Left lung (tissue), 10 donors: Measurements from ENCODE around the gene OPN4. TPM values are rescaled to one million over a fixed set of nuclear protein-coding genes. Genes with fewer than 3 reads are reported as not detected.

Experiments used
- ATAC-seq: fragments of 200-7000 bp; cut with Tn5 transposase; one replicate; pipeline ENCODE4 v1.9.1; 2020; ENCODE audit warnings: moderate library complexity
- DNase-seq, 4 donors: peaks; one replicate each; pipeline ENCODE4 v3.0.0-alpha.2; 2013 to 2020
- H3K27ac ChIP-seq, 2 donors: fragments of 200-600 bp; sonication (generic) in 1 of 2; one replicate each; pipeline versions ENCODE4 v1.5.0 to v1.8.0; 2020 to 2021
- H3K27me3 ChIP-seq, 2 donors: fragments of 200-600 bp; sonication (generic) in 1 of 2; one replicate each; pipeline versions ENCODE4 v1.5.0 to v1.8.0; 2020 to 2021
- H3K36me3 ChIP-seq, 2 donors: fragments of 200-600 bp; sonication (generic) in 1 of 2; one replicate each; pipeline versions ENCODE4 v1.5.0 to v1.8.0; 2020 to 2021
- H3K4me1 ChIP-seq, 2 donors: fragments of 200-600 bp; one replicate each; pipeline ENCODE4 v1.8.0; 2021
- H3K4me3 ChIP-seq, 2 donors: fragments of 200-600 bp; sonication (generic) in 1 of 2; one replicate each; pipeline versions ENCODE4 v1.5.0 to v1.8.0; 2020 to 2021; ENCODE audit warnings: mild to moderate bottlenecking in 1 of 2
- H3K9me3 ChIP-seq, 2 donors: fragments of 200-600 bp; sonication (generic) in 1 of 2; one replicate each; pipeline versions ENCODE4 v1.5.0 to v1.8.0; 2020 to 2021
- intact Hi-C, 2 donors: fragments of 100-400 bp; cut with DNase I; formaldehyde crosslinking; loops; one replicate each; pipeline versions ENCODE4 v1.11.2 to v1.14.2; 2022
- polyA plus RNA-seq, 6 donors: library from polyadenylated mRNA; unstranded; fragments of 120-200 nt; gene quantifications; one replicate each; pipeline ENCODE4 v1.2.1, GENCODE V29; 2013; ENCODE audit not compliant: insufficient read length in 6 of 6
- total RNA-seq, 2 donors: library from RNA; stranded (reverse); fragmentation: NEBNext Ultra II Directional; extraction: Animal tissue kit (Norgen Biotek cat#: 25700); gene quantifications; one replicate each; pipeline ENCODE4 v1.2.1, GENCODE V29; 2021
- TF ChIP-seq, protein P1 (sequence below), 2 donors: fragments of 200-600 bp; sonication (generic) in 1 of 2; IDR thresholded peaks; one replicate each; pipeline versions ENCODE4 v1.5.0 to v1.8.0; 2021; ENCODE audit warnings: antibody characterized with exemption in 2 of 2
- donor health status: DM: no; HTN: yes; CAD: no.
- donor health status: DM: no; HTN: no; CAD: no.

OPN4 gene
- total and polyA plus RNA-seq, 8 donors, result not detected

DNA sequence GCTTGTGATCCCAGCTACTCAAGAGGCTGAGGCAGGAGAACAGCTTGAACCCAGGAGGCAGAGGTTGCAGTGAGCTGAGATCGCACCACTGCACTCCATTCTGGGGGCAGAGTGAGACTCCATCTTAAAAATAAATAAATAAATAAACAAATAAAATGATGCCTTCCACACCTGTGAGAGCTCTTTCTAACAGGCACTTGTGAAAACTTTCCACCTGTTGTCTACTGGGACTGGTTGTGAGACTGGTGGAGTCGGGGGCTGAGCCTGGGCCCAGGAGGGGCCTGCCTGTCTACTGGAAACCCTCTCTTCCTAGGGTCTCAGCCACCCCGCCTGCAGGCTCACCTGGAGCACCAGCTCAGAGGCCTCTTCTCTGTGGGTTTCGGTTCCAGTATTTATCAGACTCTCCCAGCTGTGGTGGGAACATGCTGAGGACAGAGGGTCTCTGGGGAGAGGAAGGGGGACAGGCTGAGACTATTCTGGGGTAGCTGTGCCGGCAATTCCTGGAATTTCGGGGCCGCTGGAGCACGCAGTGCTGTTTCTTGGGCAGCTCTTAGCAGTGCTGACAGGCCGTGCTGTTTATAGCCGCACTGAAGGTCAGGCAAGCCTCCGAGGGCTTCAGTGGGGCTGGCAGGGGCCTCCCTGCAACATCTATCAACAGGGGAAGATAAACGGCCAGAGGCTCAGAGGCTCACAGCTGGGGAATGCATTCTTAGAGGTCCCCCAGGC lies 17.8 kb downstream of the OPN4 start:
- Histone ChIP-seq H3K36me3 (no peaks in the 10 kb centered on the region), H3K27ac (no peak overlapping the region), H3K4me3 (no peak overlapping the region), H3K9me3 (no peaks in the 10 kb centered on the region), H3K4me1 (no peaks in the 10 kb centered on the region), H3K27me3 (peaks cover 0 to 39% of the 10 kb centered on the region in 2 donors)
- intact Hi-C loops, result no loop called here
- ATAC-seq (no peak), DNase-seq (no peak)
- TF ChIP-seq, protein P1, sequence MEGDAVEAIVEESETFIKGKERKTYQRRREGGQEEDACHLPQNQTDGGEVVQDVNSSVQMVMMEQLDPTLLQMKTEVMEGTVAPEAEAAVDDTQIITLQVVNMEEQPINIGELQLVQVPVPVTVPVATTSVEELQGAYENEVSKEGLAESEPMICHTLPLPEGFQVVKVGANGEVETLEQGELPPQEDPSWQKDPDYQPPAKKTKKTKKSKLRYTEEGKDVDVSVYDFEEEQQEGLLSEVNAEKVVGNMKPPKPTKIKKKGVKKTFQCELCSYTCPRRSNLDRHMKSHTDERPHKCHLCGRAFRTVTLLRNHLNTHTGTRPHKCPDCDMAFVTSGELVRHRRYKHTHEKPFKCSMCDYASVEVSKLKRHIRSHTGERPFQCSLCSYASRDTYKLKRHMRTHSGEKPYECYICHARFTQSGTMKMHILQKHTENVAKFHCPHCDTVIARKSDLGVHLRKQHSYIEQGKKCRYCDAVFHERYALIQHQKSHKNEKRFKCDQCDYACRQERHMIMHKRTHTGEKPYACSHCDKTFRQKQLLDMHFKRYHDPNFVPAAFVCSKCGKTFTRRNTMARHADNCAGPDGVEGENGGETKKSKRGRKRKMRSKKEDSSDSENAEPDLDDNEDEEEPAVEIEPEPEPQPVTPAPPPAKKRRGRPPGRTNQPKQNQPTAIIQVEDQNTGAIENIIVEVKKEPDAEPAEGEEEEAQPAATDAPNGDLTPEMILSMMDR (IDR thresholded peaks at IDR 0.05), result no peak

DNA sequence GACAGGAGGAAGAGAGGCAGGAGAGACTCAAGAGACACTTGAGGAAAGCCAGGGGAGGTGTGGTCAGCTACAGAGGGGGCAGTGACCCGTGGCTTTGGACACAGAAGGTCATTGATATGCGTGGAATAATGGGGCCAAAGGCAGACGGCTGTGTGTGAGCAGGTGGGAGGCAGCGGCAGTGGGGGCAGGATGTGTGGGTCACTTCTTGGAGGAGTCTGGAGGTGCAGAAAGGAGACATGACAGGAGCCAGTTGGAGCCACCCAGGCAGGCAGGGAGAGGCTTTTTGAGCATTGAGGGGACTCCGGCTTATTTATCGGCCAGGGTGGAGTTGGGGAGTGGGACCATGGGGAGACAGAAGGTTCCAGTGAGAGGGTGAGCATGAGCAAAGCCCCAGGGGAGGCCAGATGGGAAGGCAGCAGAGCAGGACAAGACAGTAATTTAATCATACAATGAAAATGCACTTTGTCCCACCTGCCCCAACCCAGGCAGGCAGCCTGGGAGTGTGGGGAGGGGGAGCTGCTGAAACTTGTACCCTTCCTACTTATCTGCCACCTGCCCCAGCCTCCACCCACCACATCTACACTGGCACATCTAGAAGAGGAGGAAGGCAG lies 19.0 kb downstream of the OPN4 start:
- ATAC-seq (no peak), DNase-seq (no peak)
- peaks cover 0 to 32% of the 10 kb centered on the region in 2 donors for H3K27me3 ChIP-seq
- intact Hi-C loops, result no loop called here
- H3K4me1 ChIP-seq, result no peaks in the 10 kb centered on the region
- TF ChIP-seq, protein P1 (IDR thresholded peaks at IDR 0.05), result no peak
- no peaks in the 10 kb centered on the region for H3K9me3 ChIP-seq
- H3K36me3 ChIP-seq, result no peaks in the 10 kb centered on the region
- no peak overlapping the region for H3K4me3 ChIP-seq
- H3K27ac ChIP-seq, result no peak overlapping the region

DNA sequence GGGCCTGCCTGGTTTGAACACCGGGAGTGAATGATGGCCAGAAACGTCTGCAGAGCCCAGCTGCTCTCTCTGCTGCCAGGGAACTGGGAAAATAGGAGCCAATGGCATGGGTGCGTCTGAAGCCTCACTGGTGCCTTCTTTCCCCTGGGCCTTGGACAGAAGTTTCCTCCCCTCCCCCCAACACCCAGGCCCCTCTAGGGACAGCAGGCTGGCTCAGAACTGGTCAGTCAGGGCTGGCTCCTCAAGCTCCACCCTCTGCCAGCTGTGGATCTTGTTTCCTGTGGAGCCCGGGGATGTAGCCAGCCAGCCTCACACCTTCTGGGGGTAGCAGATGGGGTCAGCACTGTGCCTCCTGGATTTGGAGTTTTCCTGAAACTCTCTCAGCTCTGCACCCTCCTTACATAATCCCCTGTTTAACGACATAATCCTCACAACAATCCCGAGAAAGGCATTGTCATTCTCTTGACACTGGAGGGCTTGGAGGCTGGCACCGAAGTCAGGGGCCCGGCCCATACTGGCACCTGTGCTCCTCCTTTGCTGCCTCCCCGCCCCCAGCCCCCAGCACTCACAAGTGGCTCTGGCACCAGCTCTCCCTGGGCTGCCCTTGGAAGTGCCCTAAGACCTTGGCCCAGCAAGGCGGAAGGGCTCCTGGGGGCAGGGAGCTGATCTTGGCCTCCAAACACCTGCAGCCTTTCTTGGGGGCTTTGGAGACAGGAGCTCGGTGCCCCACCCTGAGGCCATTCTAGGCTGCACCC lies 19.7 kb downstream of the OPN4 start:
- H3K4me3 ChIP-seq, result no peak overlapping the region
- TF ChIP-seq, protein P1 (IDR thresholded peaks at IDR 0.05), result no peak
- H3K4me1 ChIP-seq, result no peaks in the 10 kb centered on the region
- intact Hi-C loops, result no loop called here
- H3K9me3 ChIP-seq, result no peaks in the 10 kb centered on the region
- no peak overlapping the region for H3K27ac ChIP-seq
- peaks cover 0 to 27% of the 10 kb centered on the region in 2 donors for H3K27me3 ChIP-seq
- no peaks in the 10 kb centered on the region for H3K36me3 ChIP-seq
- ATAC-seq (no peak), DNase-seq (no peak)

DNA sequence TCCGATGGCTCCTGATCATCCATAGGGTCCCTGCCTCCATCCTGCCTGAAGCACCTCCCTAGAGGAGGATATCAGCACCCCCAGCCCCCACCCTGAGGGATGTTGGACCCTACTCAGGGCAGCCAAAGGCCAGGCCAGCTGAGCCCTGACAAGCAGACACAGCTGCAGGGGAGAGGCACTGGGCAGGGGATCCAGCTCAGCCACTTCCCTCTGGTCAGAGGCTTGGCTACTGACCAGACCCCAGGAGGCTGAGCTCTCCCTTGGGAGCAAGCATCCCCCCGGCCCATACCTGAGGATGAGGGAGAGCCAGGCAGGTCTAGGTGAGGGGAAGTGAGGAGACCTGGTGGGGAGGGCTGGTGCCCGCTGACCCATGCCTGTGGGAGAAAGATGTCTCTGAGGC lies 20.6 kb downstream of the OPN4 start:
- Histone ChIP-seq H3K27me3 (peaks cover 0 to 27% of the 10 kb centered on the region in 2 donors), H3K4me3 (no peak overlapping the region), H3K27ac (no peak overlapping the region), H3K4me1 (no peaks in the 10 kb centered on the region), H3K36me3 (no peaks in the 10 kb centered on the region), H3K9me3 (no peaks in the 10 kb centered on the region)
- TF ChIP-seq, protein P1 (IDR thresholded peaks at IDR 0.05), result no peak
- intact Hi-C loops, result no loop called here
- DNase-seq (no peak), ATAC-seq (no peak)

DNA sequence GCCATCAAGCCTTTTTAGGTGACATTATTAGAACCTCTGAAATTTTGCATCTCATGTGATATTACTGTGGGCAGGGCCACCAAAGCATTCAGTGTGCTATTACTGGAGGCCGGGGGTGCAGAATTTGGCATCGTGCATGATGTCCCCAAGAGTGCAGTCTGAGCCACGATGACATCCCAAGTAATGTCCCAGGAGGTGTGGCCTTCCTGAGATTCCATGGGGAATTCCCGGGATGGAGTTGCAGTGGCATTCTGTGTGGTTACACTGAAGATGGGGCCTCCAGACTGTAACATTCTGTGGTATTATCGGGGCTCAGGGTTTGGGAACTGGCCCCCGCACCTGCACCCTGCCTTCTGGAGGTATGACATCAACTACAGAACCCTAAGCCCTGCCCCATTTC lies 23.0 kb downstream of the OPN4 start:
- no peak for ATAC-seq

More for the DNA sequence above, 23.0 kb downstream of the OPN4 start:
- TF ChIP-seq, protein P1 (IDR thresholded peaks at IDR 0.05), result no peak
- intact Hi-C loops, result no loop called here
- Histone ChIP-seq H3K4me3 (no peak overlapping the region), H3K27me3 (peaks cover 0 to 25% of the 10 kb centered on the region in 2 donors), H3K4me1 (no peaks in the 10 kb centered on the region), H3K9me3 (no peaks in the 10 kb centered on the region), H3K27ac (no peak overlapping the region), H3K36me3 (no peaks in the 10 kb centered on the region)
- no peak for DNase-seq
